ENCODE results near the gene LARP4.

GRCh38 chr12:50387972-50388478 lies 12.7 kb upstream of the LARP4 start:
- TF ChIP-seq RAD21 (conservative IDR thresholded peaks at IDR 0.05) = no peak
- no peak for TF ChIP-seq CTCF (IDR thresholded peaks at IDR 0.05; ENCODE audit: poor library complexity, severe bottlenecking)
- TF ChIP-seq MXI1 (conservative IDR thresholded peaks at IDR 0.05; ENCODE audit: poor library complexity, severe bottlenecking) = no peak
- TF ChIP-seq SMC3 (conservative IDR thresholded peaks at IDR 0.05; ENCODE audit: poor library complexity) = no peak
- no peak for TF ChIP-seq EP300 (conservative IDR thresholded peaks at IDR 0.05; ENCODE audit: poor library complexity, severe bottlenecking)
- TF ChIP-seq EZH2 (IDR thresholded peaks at IDR 0.05; ENCODE audit: borderline replicate concordance, insufficient read depth, low read length, poor library complexity, severe bottlenecking) = no peak
- no peak for TF ChIP-seq POLR2AphosphoS5 (IDR thresholded peaks at IDR 0.05)
- no peak for TF ChIP-seq REST (IDR thresholded peaks at IDR 0.05; ENCODE audit: borderline replicate concordance)

All from neural cell (in vitro differentiated cells).